HCT116 (cell line): ENCODE results near the gene FGF18. TPM values are rescaled to one million over a fixed set of nuclear protein-coding genes. Genes with fewer than 3 reads are reported as not detected.

Experiments
- ATAC-seq: fragments of 200-7000 bp; cut with Tn5 transposase; 2 replicates; pipeline ENCODE4 v1.9.1; 2020; ENCODE audit warnings: mild to moderate bottlenecking, moderate library complexity
- BruUV-seq: library from RNA; stranded (reverse); fragments of 400-500 nt; replicated peaks from 2 replicates; lab custom pipeline; 2021; lab: Mats Ljungman, UMichigan
- CTCF ChIA-PET: fragments of 300-600 bp; sonication (Branson Sonifier 250); formaldehyde crosslinking; loops from one replicate; lab custom pipeline; 2021; ENCODE audit warnings: antibody characterized with exemption; lab: Charles Lee
- POLR2A ChIA-PET: fragments of 300-600, 350-600 bp; sonication (Branson Sonifier 250); formaldehyde crosslinking; loops from one replicate; lab custom pipeline; 2021; ENCODE audit warnings: antibody characterized with exemption; lab: Charles Lee
- RAD21 ChIA-PET, 2 experiments: fragments of 300-600 bp; sonication (Branson Sonifier 250); formaldehyde crosslinking; loops; one replicate each; lab custom pipeline; 2023; ENCODE audit warnings: low total read pairs in 2 of 2; ENCODE audit not compliant: uncharacterized antibody in 2 of 2, unreplicated experiment in 2 of 2, low non-redundant PET in 1 of 2; lab: Charles Lee
- DNase-seq: peaks from one replicate; pipeline ENCODE4 v3.0.0-alpha.2; 2010; ENCODE audit warnings: low read depth, low spot score
- H2AFZ ChIP-seq: fragments of 200-600 bp; shearing (Covaris generic), sonication (generic); 2 replicates; pipeline ENCODE4 v1.6.1; 2017; ENCODE audit warnings: low read depth, mixed run types, mixed read lengths, antibody characterized with exemption, low read length; ENCODE audit not compliant: poor library complexity, severe bottlenecking
- H3K27ac ChIP-seq: 2 replicates; pipeline ENCODE4 v1.5.1; 2012; ENCODE audit warnings: low read depth, low read length
- H3K27me3 ChIP-seq: fragments of 200-600 bp; sonication (generic); 2 replicates; pipeline ENCODE4 v1.6.1; 2016; ENCODE audit warnings: mixed run types, low read length, mixed read lengths; ENCODE audit not compliant: insufficient read depth
- H3K36me3 ChIP-seq, 2 experiments: fragments of 200-500 bp in 1 of 2; fragments of 200-600 bp in 1 of 2; sonication (Bioruptor generic) in 1 of 2; sonication (generic) in 1 of 2; 2 replicates each; pipeline versions ENCODE4 v1.5.1 to v1.6.1; 2014 to 2016; ENCODE audit warnings: low read length in 2 of 2, inconsistent platforms in 1 of 2, mixed read lengths in 1 of 2, mixed run types in 1 of 2; ENCODE audit not compliant: insufficient read depth in 2 of 2, control insufficient read depth in 1 of 2
- H3K4me1 ChIP-seq, 2 experiments: fragments of 200-600 bp in 1 of 2; sonication (generic) in 1 of 2; 2 replicates each; pipeline versions ENCODE4 v1.5.1 to v1.6.1; 2012 to 2017; ENCODE audit warnings: low read length in 2 of 2, inconsistent platforms in 1 of 2, mild to moderate bottlenecking in 1 of 2, mixed read lengths in 1 of 2, mixed run types in 1 of 2, moderate library complexity in 1 of 2; ENCODE audit not compliant: insufficient read depth in 2 of 2, control insufficient read depth in 1 of 2
- H3K4me2 ChIP-seq: fragments of 200-600 bp; sonication (generic); 2 replicates; pipeline ENCODE4 v1.6.1; 2017; ENCODE audit warnings: mixed run types, low read length, mixed read lengths
- H3K4me3 ChIP-seq, 2 experiments: fragments of 200-600 bp in 1 of 2; sonication (generic) in 1 of 2; replicated peaks in 1 of 2; 2 replicates each; pipeline ENCODE4 v1.5.1; 2011 to 2016; ENCODE audit warnings: low read length in 2 of 2, control low read depth in 1 of 2, low read depth in 1 of 2, mild to moderate bottlenecking in 1 of 2, mixed read lengths in 1 of 2, mixed run types in 1 of 2
- H3K79me2 ChIP-seq: fragments of 200-600 bp; sonication (generic); 2 replicates; pipeline ENCODE4 v1.6.1; 2017; ENCODE audit warnings: mild to moderate bottlenecking, mixed run types, low read length, moderate library complexity, mixed read lengths; ENCODE audit not compliant: insufficient read depth
- H3K9ac ChIP-seq: fragments of 200-600 bp; sonication (generic); 2 replicates; pipeline ENCODE4 v1.6.1; 2016; ENCODE audit warnings: low read length, mixed read lengths
- H3K9me2 ChIP-seq: fragments of 200-600 bp; sonication (generic), shearing (Covaris generic); 2 replicates; pipeline ENCODE4 v1.6.1; 2017; ENCODE audit warnings: mixed run types, mild to moderate bottlenecking, moderate library complexity; ENCODE audit not compliant: insufficient read depth
- H3K9me3 ChIP-seq, 2 experiments: fragments of 200-500 bp in 1 of 2; fragments of 200-600 bp in 1 of 2; sonication (Bioruptor generic) in 1 of 2; sonication (generic) in 1 of 2; 2 replicates each; pipeline ENCODE4 v1.6.1; 2014 to 2017; ENCODE audit warnings: low read length in 2 of 2, mixed read lengths in 2 of 2, inconsistent platforms in 1 of 2, low read depth in 1 of 2, mild to moderate bottlenecking in 1 of 2, mixed run types in 1 of 2, moderate library complexity in 1 of 2; ENCODE audit not compliant: control insufficient read depth in 1 of 2, insufficient read depth in 1 of 2
- H4K20me1 ChIP-seq: fragments of 200-600 bp; sonication (generic), shearing (Covaris generic); 2 replicates; pipeline ENCODE4 v1.6.1; 2017; ENCODE audit warnings: mixed run types, mild to moderate bottlenecking, moderate library complexity; ENCODE audit not compliant: insufficient read depth
- ATF3 ChIP-seq: IDR thresholded peaks from 2 replicates; pipeline ENCODE4 v1.6.1; 2012
- CTCF ChIP-seq, 3 experiments: fragments of 200-600 bp in 1 of 3; sonication (generic) in 1 of 3; IDR thresholded peaks in 2 of 3; conservative IDR thresholded peaks in 1 of 3; 2 replicates each; pipeline ENCODE4 v1.5.1; 2012 to 2017; ENCODE audit warnings: low read depth in 2 of 3, low read length in 2 of 3, antibody characterized with exemption in 1 of 3, borderline replicate concordance in 1 of 3, control low read depth in 1 of 3, mild to moderate bottlenecking in 1 of 3, mixed read lengths in 1 of 3, mixed run types in 1 of 3, moderate library complexity in 1 of 3; ENCODE audit not compliant: insufficient read depth in 1 of 3
- ELF1 ChIP-seq: IDR thresholded peaks from 2 replicates; pipeline ENCODE4 v1.6.1; 2012; ENCODE audit warnings: low read depth, borderline replicate concordance
- EZH2 ChIP-seq: fragments of 200-600 bp; sonication (generic); IDR thresholded peaks from 2 replicates; pipeline ENCODE4 v1.6.1; 2017; ENCODE audit warnings: antibody characterized with exemption, mixed run types
- FOSL1 ChIP-seq: IDR thresholded peaks from 2 replicates; pipeline ENCODE4 v1.6.1; 2012; ENCODE audit warnings: low read depth
- MAX ChIP-seq: IDR thresholded peaks from 2 replicates; pipeline ENCODE4 v1.6.1; 2012
- POLR2A ChIP-seq: IDR thresholded peaks from 2 replicates; pipeline ENCODE4 v1.7.0; 2011; ENCODE audit warnings: borderline replicate concordance; ENCODE audit not compliant: insufficient read depth, insufficient read length; ENCODE audit errors: extremely low read depth
- POLR2AphosphoS5 ChIP-seq: IDR thresholded peaks from 2 replicates; pipeline ENCODE4 v1.6.1; 2011; ENCODE audit warnings: mild to moderate bottlenecking, low read depth, low read length, moderate library complexity
- RAD21 ChIP-seq: IDR thresholded peaks from 2 replicates; pipeline ENCODE4 v1.6.1; 2012; ENCODE audit warnings: low read depth, mild to moderate bottlenecking
- intact Hi-C: fragments of 100-400 bp; cut with micrococcal nuclease; formaldehyde crosslinking; loops from 2 replicates; pipeline ENCODE4 v1.10.0; 2022
- total RNA-seq: library from RNA; stranded (reverse); gene quantifications from one replicate; pipeline ENCODE4 v1.2.1, GENCODE V29; 2021; ENCODE audit not compliant: unreplicated experiment

FGF18 gene
- total RNA-seq, 1 experiment from 2014 or later, result 0.96 TPM

GRCh38 chr5:171405615-171406014, 13.8 kb upstream of the FGF18 start:
- H3K27me3 ChIP-seq, result no peaks in the 10 kb centered on the region
- TF ChIP-seq ELF1, result no peak
- 0 out of 2 replicates have a peak, but pooled peaks have one; percentile 10 for TF ChIP-seq POLR2AphosphoS5
- TF ChIP-seq RAD21, result 0 out of 2 replicates have a peak, but pooled peaks have one; percentile 6
- TF ChIP-seq FOSL1, result no peak
- peak in 2 of 3 experiments; percentile 32 to 50; a peak in 4 of 6 replicates for TF ChIP-seq CTCF (IDR thresholded peaks at IDR 0.05 in 2 of 3, conservative IDR thresholded peaks at IDR 0.05 in 1 of 3; ENCODE audit: borderline replicate concordance in 1 of 3, insufficient read depth in 1 of 3, low read depth in 2 of 3, low read length in 2 of 3)
- TF ChIP-seq ATF3, result no peak
- TF ChIP-seq, all 23 proteins: peak for 3
- intact Hi-C loops, result no loop called here
- ChIA-PET RAD21 (no interaction called here), CTCF (interaction anchor here (0.6 to 1.2 kb wide), 3 partner anchors 9 to 200 kb away, joined by 3 to 4 read pairs (median 3); no protein-coding TSS in a partner anchor), POLR2A (interaction anchor here (0.9 to 1.7 kb wide), 2 partner anchors 9 to 19 kb away, joined by 3 to 6 read pairs; no protein-coding TSS in a partner anchor)
- peaks cover 78% of the 10 kb centered on the region for H3K79me2 ChIP-seq
- peak; percentile 35; the same call in 1 of the 2 replicates for ATAC-seq
- H3K27ac ChIP-seq, result no peak overlapping the region
- no peak overlapping the region for H3K9ac ChIP-seq
- peaks cover 0 to 12% of the 10 kb centered on the region in 2 experiments; a peak in 1 of 4 replicates for H3K4me1 ChIP-seq
- no peak for DNase-seq
- no peak overlapping the region for H2AFZ ChIP-seq
- no peak overlapping the region for H3K4me3 ChIP-seq
- no peaks in the 10 kb centered on the region for H3K9me3 ChIP-seq
- no peak overlapping the region for H3K4me2 ChIP-seq
- BruUV-seq, result TSS peak; percentile 4
- peaks cover 68% of the 10 kb centered on the region for H4K20me1 ChIP-seq
- H3K36me3 ChIP-seq, result peaks cover 63 to 67% of the 10 kb centered on the region in 2 experiments
- no peaks in the 10 kb centered on the region for H3K9me2 ChIP-seq

GRCh38 chr5:171407234-171407633, 12.2 kb upstream of the FGF18 start:
- H3K9me3 ChIP-seq, result no peaks in the 10 kb centered on the region
- H3K4me2 ChIP-seq, result no peak overlapping the region
- no peak overlapping the region for H2AFZ ChIP-seq
- no TSS peak for BruUV-seq
- DNase-seq (no peak), ATAC-seq (no peak)
- peaks cover 78% of the 10 kb centered on the region for H3K79me2 ChIP-seq
- H3K27ac ChIP-seq, result no peak overlapping the region
- POLR2A ChIA-PET, result no interaction called here
- no peak overlapping the region for H3K4me3 ChIP-seq
- peaks cover 0 to 10% of the 10 kb centered on the region in 2 experiments; a peak in 1 of 4 replicates for H3K4me1 ChIP-seq
- TF ChIP-seq MAX (no peak), ATF3 (no peak), POLR2A (no peak), EZH2 (no peak)
- no peak overlapping the region for H3K9ac ChIP-seq
- RAD21 ChIA-PET, result no interaction called here
- H3K36me3 ChIP-seq, result peaks cover 63 to 66% of the 10 kb centered on the region in 2 experiments
- H4K20me1 ChIP-seq, result peaks cover 70% of the 10 kb centered on the region
- no peaks in the 10 kb centered on the region for H3K9me2 ChIP-seq
- CTCF ChIA-PET, result no interaction called here
- intact Hi-C loops, result no loop called here
- H3K27me3 ChIP-seq, result no peaks in the 10 kb centered on the region
